HepG2 (cell line): ENCODE data around the gene CFTR.

Experiments used
- ARID2 ChIP-seq: sonication (generic); formaldehyde crosslinking; IDR thresholded peaks from 2 replicates; pipeline ENCODE4 v1.8.1; 2022; ENCODE audit warnings: mild to moderate bottlenecking, missing genetic modification reagents, borderline replicate concordance
- ATAD3A ChIP-seq: sonication (generic); formaldehyde crosslinking; IDR thresholded peaks from 2 replicates; pipeline ENCODE4 v1.4.0; 2020; ENCODE audit warnings: missing genetic modification reagents
- CTCF ChIP-seq: sonication (generic); formaldehyde crosslinking; IDR thresholded peaks from 2 replicates; pipeline ENCODE4 v1.5.0; 2020; ENCODE audit warnings: mild to moderate bottlenecking, missing genetic modification reagents, moderate library complexity
- GTF2F1 ChIP-seq: fragments of 150-350 bp; IDR thresholded peaks from 2 replicates; pipeline ENCODE4 v1.6.1; 2014; ENCODE audit warnings: low read length
- MIER2 ChIP-seq: IDR thresholded peaks from 2 replicates; pipeline ENCODE4 v1.6.1; 2016; ENCODE audit warnings: missing biosample characterization, missing genetic modification reagents
- SMAD3 ChIP-seq: sonication (generic); formaldehyde crosslinking; IDR thresholded peaks from 2 replicates; pipeline ENCODE4 v1.4.0; 2020; ENCODE audit warnings: missing genetic modification reagents
- TRAFD1 ChIP-seq: sonication (generic); formaldehyde crosslinking; IDR thresholded peaks from 2 replicates; pipeline ENCODE4 v1.5.1; 2020; ENCODE audit warnings: missing genetic modification reagents, mild to moderate bottlenecking, borderline replicate concordance
- ZHX1 ChIP-seq: sonication (generic); formaldehyde crosslinking; IDR thresholded peaks from 2 replicates; pipeline ENCODE4 v1.8.1; 2022; ENCODE audit warnings: low read depth, mild to moderate bottlenecking, missing genetic modification reagents
- ZNF274 ChIP-seq: sonication (generic); formaldehyde crosslinking; IDR thresholded peaks from 2 replicates; pipeline ENCODE4 v1.5.1; 2020; ENCODE audit warnings: mild to moderate bottlenecking, missing genetic modification reagents
- ZNF441 ChIP-seq: sonication (generic); formaldehyde crosslinking; IDR thresholded peaks from 2 replicates; pipeline ENCODE4 v1.7.0; 2021; ENCODE audit warnings: missing genetic modification reagents, borderline replicate concordance

- TF ChIP-seq GTF2F1 = no peak
- TF ChIP-seq ZNF274 (CRISPR knock-in tag) = no peak
- TF ChIP-seq ARID2 (CRISPR knock-in tag) = no peak
- no peak for TF ChIP-seq SMAD3 (CRISPR knock-in tag)
- no peak for TF ChIP-seq ZHX1 (CRISPR knock-in tag)
- TF ChIP-seq ATAD3A = no peak
- TF ChIP-seq CTCF (CRISPR knock-in tag) = no peak
- no peak for TF ChIP-seq MIER2 (CRISPR knock-in tag)
- no peak for TF ChIP-seq ZNF441
- TF ChIP-seq TRAFD1 (CRISPR knock-in tag) = no peak
Measured at GRCh38 chr7:117656806-117657205, 177.0 kb downstream of the CFTR start.
